H1 (cell line): ENCODE measurements around the gene HOXA13. TPM values are rescaled to one million over a fixed set of nuclear protein-coding genes. Genes with fewer than 3 reads are reported as not detected.

ENCODE experiments used
- CTCF ChIA-PET: fragments of 300-600 bp; sonication (Branson Sonifier 250); formaldehyde crosslinking; loops from one replicate; lab custom pipeline; 2021; ENCODE audit not compliant: partially characterized antibody; lab: Charles Lee
- POLR2A ChIA-PET: fragments of 300-600 bp; sonication (Branson Sonifier 250); formaldehyde crosslinking; loops from one replicate; lab custom pipeline; 2021; ENCODE audit warnings: inconsistent platforms; ENCODE audit not compliant: partially characterized antibody; lab: Charles Lee
- DNase-seq, 2 experiments: peaks; one replicate each; pipeline versions ENCODE4 v3.0.0 to v3.0.0-alpha.2; 2010 to 2022; ENCODE audit warnings: low spot score in 2 of 2, low read depth in 1 of 2, mixed read lengths in 1 of 2
- FAIRE-seq: peaks from 2 replicates; lab custom pipeline; 2011; peaks lifted over from hg19 to GRCh38; lab: Jason Lieb, UNC
- H2AFZ ChIP-seq: 2 replicates; pipeline ENCODE4 v1.8.1; 2012; ENCODE audit warnings: low read length, inconsistent platforms
- H2AK5ac ChIP-seq: 2 replicates; pipeline ENCODE4 v1.6.1; 2013; ENCODE audit warnings: low read depth, low read length
- H2BK120ac ChIP-seq: replicated peaks from 2 replicates; pipeline ENCODE3; 2013; ENCODE audit warnings: low read depth, low read length, inconsistent platforms
- H2BK12ac ChIP-seq: 2 replicates; pipeline ENCODE4 v1.6.1; 2013; ENCODE audit warnings: low read depth, low read length
- H2BK15ac ChIP-seq: 2 replicates; pipeline ENCODE4 v1.6.1; 2013; ENCODE audit warnings: low read length
- H2BK20ac ChIP-seq: 2 replicates; pipeline ENCODE4 v1.6.1; 2013; ENCODE audit warnings: low read length
- H2BK5ac ChIP-seq: 2 replicates; pipeline ENCODE4 v1.6.1; 2013; ENCODE audit warnings: low read depth, low read length
- H3K14ac ChIP-seq: 2 replicates; pipeline ENCODE4 v1.6.1; 2013; ENCODE audit warnings: inconsistent platforms; ENCODE audit not compliant: insufficient read length
- H3K18ac ChIP-seq: 2 replicates; pipeline ENCODE4 v1.6.1; 2013; ENCODE audit warnings: low read length; ENCODE audit errors: extremely low read depth
- H3K23ac ChIP-seq: 2 replicates; pipeline ENCODE4 v1.6.1; 2013; ENCODE audit warnings: inconsistent platforms; ENCODE audit not compliant: insufficient read length
- H3K23me2 ChIP-seq: 2 replicates; pipeline ENCODE4 v1.6.1; 2013; ENCODE audit warnings: low read depth, low read length
- H3K27ac ChIP-seq: 2 replicates; pipeline ENCODE4 v1.6.1; 2011; ENCODE audit warnings: low read depth, low read length, inconsistent platforms
- H3K27me3 ChIP-seq, 4 experiments: replicated peaks in 1 of 4; 1 replicate in 1 of 4; 2 replicates in 3 of 4; pipeline versions ENCODE4 v1.6.1 to v1.8.1; 2011 to 2013; ENCODE audit warnings: low read length in 3 of 4, mild to moderate bottlenecking in 3 of 4, inconsistent platforms in 2 of 4, mixed read lengths in 2 of 4, moderate library complexity in 1 of 4; ENCODE audit not compliant: control insufficient read depth in 3 of 4, insufficient read depth in 3 of 4; ENCODE audit errors: extremely low read depth in 1 of 4
- H3K36me3 ChIP-seq, 4 experiments: 2 replicates each; pipeline versions ENCODE4 v1.6.1 to v1.8.1; 2011 to 2013; ENCODE audit warnings: mild to moderate bottlenecking in 4 of 4, low read length in 3 of 4, moderate library complexity in 2 of 4, control low read depth in 1 of 4, inconsistent platforms in 1 of 4; ENCODE audit not compliant: insufficient read depth in 4 of 4, control insufficient read depth in 2 of 4
- H3K4ac ChIP-seq: replicated peaks from 2 replicates; pipeline ENCODE3; 2013; ENCODE audit warnings: low read length, low read depth, mixed read lengths, inconsistent platforms; ENCODE audit not compliant: insufficient read length
- H3K4me1 ChIP-seq, 4 experiments: replicated peaks in 1 of 4; 1 replicate in 1 of 4; 2 replicates in 3 of 4; pipeline versions ENCODE4 v1.6.1 to v1.8.1; 2011 to 2013; ENCODE audit warnings: low read length in 3 of 4, inconsistent platforms in 2 of 4, mixed read lengths in 1 of 4; ENCODE audit not compliant: insufficient read depth in 4 of 4, control insufficient read depth in 3 of 4
- H3K4me2 ChIP-seq, 2 experiments: 2 replicates each; pipeline versions ENCODE4 v1.6.1 to v1.8.1; 2011 to 2013; ENCODE audit warnings: low read depth in 2 of 2, low read length in 2 of 2, control low read depth in 1 of 2, inconsistent platforms in 1 of 2, mild to moderate bottlenecking in 1 of 2; ENCODE audit not compliant: insufficient read depth in 1 of 2
- H3K4me3 ChIP-seq, 4 experiments: fragments of 200-600, 300-600 bp in 1 of 4; sonication (generic), shearing (Covaris generic), sonication (Bioruptor Twin) in 1 of 4; 2 replicates each; pipeline versions ENCODE4 v1.5.1 to v1.8.1; 2011 to 2016; ENCODE audit warnings: low read length in 4 of 4, low read depth in 3 of 4, control low read depth in 2 of 4, inconsistent platforms in 2 of 4, mild to moderate bottlenecking in 2 of 4, mixed read lengths in 1 of 4, moderate library complexity in 1 of 4; ENCODE audit not compliant: insufficient read depth in 2 of 4; ENCODE audit errors: extremely low read depth in 1 of 4
- H3K56ac ChIP-seq: replicated peaks from 2 replicates; pipeline ENCODE3; 2013; ENCODE audit warnings: low read depth, mild to moderate bottlenecking, mixed read lengths, low read length, inconsistent platforms; ENCODE audit not compliant: insufficient read length
- H3K79me1 ChIP-seq: 2 replicates; pipeline ENCODE4 v1.6.1; 2013; ENCODE audit warnings: low read depth, low read length, control low read depth
- H3K79me2 ChIP-seq, 2 experiments: 2 replicates each; pipeline versions ENCODE4 v1.6.1 to v1.8.1; 2012 to 2013; ENCODE audit warnings: low read length in 2 of 2, mild to moderate bottlenecking in 2 of 2, inconsistent platforms in 1 of 2; ENCODE audit not compliant: insufficient read depth in 2 of 2, control insufficient read depth in 1 of 2
- H3K9ac ChIP-seq, 4 experiments: replicated peaks in 1 of 4; 1 replicate in 1 of 4; 2 replicates in 3 of 4; pipeline versions ENCODE4 v1.6.1 to v1.8.1; 2011 to 2013; ENCODE audit warnings: low read depth in 3 of 4, low read length in 3 of 4, control low read depth in 2 of 4, mild to moderate bottlenecking in 2 of 4, moderate library complexity in 2 of 4, inconsistent platforms in 1 of 4; ENCODE audit errors: extremely low read depth in 1 of 4
- H3K9me3 ChIP-seq, 2 experiments: 2 replicates each; pipeline versions ENCODE4 v1.6.1 to v1.8.1; 2012 to 2013; ENCODE audit warnings: mild to moderate bottlenecking in 2 of 2, moderate library complexity in 2 of 2, control low read depth in 1 of 2, inconsistent platforms in 1 of 2, low read depth in 1 of 2, low read length in 1 of 2, mixed read lengths in 1 of 2; ENCODE audit not compliant: insufficient read depth in 2 of 2
- H4K20me1 ChIP-seq, 2 experiments: replicated peaks in 1 of 2; 2 replicates each; pipeline versions ENCODE3 to v1.8.1; 2011 to 2013; ENCODE audit warnings: inconsistent platforms in 2 of 2, low read length in 2 of 2, mild to moderate bottlenecking in 1 of 2; ENCODE audit not compliant: insufficient read depth in 2 of 2, control insufficient read depth in 1 of 2
- H4K5ac ChIP-seq: 2 replicates; pipeline ENCODE4 v1.6.1; 2013; ENCODE audit warnings: low read length, low read depth, mixed read lengths, inconsistent platforms; ENCODE audit not compliant: insufficient read length
- H4K8ac ChIP-seq: 2 replicates; pipeline ENCODE4 v1.8.0; 2013; ENCODE audit warnings: mild to moderate bottlenecking, moderate library complexity, low read length, inconsistent platforms; ENCODE audit not compliant: insufficient read depth; ENCODE audit errors: extremely low read depth
- H4K91ac ChIP-seq: replicated peaks from 2 replicates; pipeline ENCODE3; 2013; ENCODE audit warnings: low read length, mixed read lengths, inconsistent platforms; ENCODE audit not compliant: insufficient read length
- EZH2 ChIP-seq: fragments of 200-600 bp; sonication (generic); IDR thresholded peaks from 2 replicates; pipeline ENCODE4 v1.7.1; 2012; ENCODE audit warnings: low read depth, mild to moderate bottlenecking, moderate library complexity, low read length, inconsistent platforms; ENCODE audit not compliant: severe bottlenecking
- KDM5A ChIP-seq: fragments of 200-600 bp; IDR thresholded peaks from 2 replicates; pipeline ENCODE4 v1.7.1; 2012; ENCODE audit warnings: mild to moderate bottlenecking, low read length, inconsistent platforms, mixed read lengths
- PHF8 ChIP-seq: fragments of 200-600 bp; sonication (generic); conservative IDR thresholded peaks from 2 replicates; pipeline ENCODE4 v1.7.1; 2012; ENCODE audit warnings: low read depth, mild to moderate bottlenecking, inconsistent platforms, low read length, moderate library complexity
- POLR2A ChIP-seq, 2 experiments: IDR thresholded peaks; 1 replicate in 1 of 2; 2 replicates in 1 of 2; pipeline ENCODE4 v1.6.1; 2011; ENCODE audit warnings: low read depth in 2 of 2, low read length in 2 of 2, mild to moderate bottlenecking in 2 of 2; ENCODE audit errors: control extremely low read depth in 1 of 2
- RAD21 ChIP-seq, 2 experiments: IDR thresholded peaks in 1 of 2; conservative IDR thresholded peaks in 1 of 2; 2 replicates each; pipeline ENCODE4 v1.6.1; 2011; ENCODE audit warnings: low read depth in 2 of 2, low read length in 2 of 2, improper control_type of control experiment in 1 of 2, inconsistent platforms in 1 of 2, mild to moderate bottlenecking in 1 of 2, moderate library complexity in 1 of 2
- RFX5 ChIP-seq: IDR thresholded peaks from 2 replicates; pipeline ENCODE4 v1.6.1; 2011; ENCODE audit warnings: low read depth, low read length, improper control_type of control experiment, borderline replicate concordance
- SIRT6 ChIP-seq: IDR thresholded peaks from one replicate; pipeline ENCODE4 v1.7.1; 2012; ENCODE audit warnings: low read length, inconsistent platforms
- SUZ12 ChIP-seq: fragments of 200-600 bp; sonication (generic); IDR thresholded peaks from 2 replicates; pipeline ENCODE4 v1.6.1; 2012; ENCODE audit warnings: mild to moderate bottlenecking, inconsistent platforms, low read length, moderate library complexity, mixed read lengths
- TEAD4 ChIP-seq: IDR thresholded peaks from 2 replicates; pipeline ENCODE4 v1.6.1; 2012; ENCODE audit warnings: low read depth, low read length, inconsistent platforms, mixed read lengths
- WGBS, 2 experiments: shearing (Covaris generic) in 1 of 2; methylation state at CpG; one replicate each; pipeline versions ENCODE4 v1.1.6 to v1.1.7; 2013 to 2015; ENCODE audit warnings: low lambda C conversion rate in 2 of 2, mixed read lengths in 2 of 2, inconsistent platforms in 1 of 2, low coverage in 1 of 2, missing lambda C conversion rate in 1 of 2; ENCODE audit not compliant: insufficient replicate concordance in 2 of 2, insufficient coverage in 1 of 2, insufficient read length in 1 of 2; ENCODE audit errors: extremely low coverage in 1 of 2, missing lambda C conversion rate in 1 of 2; 5-methylcytosine and 5-hydroxymethylcytosine counted together
- polyA plus RNA-seq, 7 experiments: library from polyadenylated mRNA; depleted of rRNA in 3 of 7; stranded (reverse) in 5 of 7; unstranded in 2 of 7; fragments of >200 nt in 5 of 7; fragments of 200-250 nt in 2 of 7; gene quantifications; 1 replicate in 5 of 7; 2 replicates in 1 of 7; 4 replicates in 1 of 7; pipeline versions ENCODE4 v1.2.1 to v1.2.3, GENCODE V29; 2011 to 2013; ENCODE audit warnings: missing spikeins in 2 of 7, mixed read lengths in 2 of 7
- total RNA-seq: library from RNA; stranded (reverse); fragmentation: NEBNext Ultra II Directional; extraction: Animal tissue kit (Norgen Biotek cat#: 25700); gene quantifications from 2 replicates; pipeline ENCODE4 v1.2.1, GENCODE V29; 2021

HOXA13 gene
- total and polyA plus RNA-seq, 2 of the 8 experiments (the other 6 are each of a cell fraction or from before 2014, with no cell fraction given): not detected

DNA sequence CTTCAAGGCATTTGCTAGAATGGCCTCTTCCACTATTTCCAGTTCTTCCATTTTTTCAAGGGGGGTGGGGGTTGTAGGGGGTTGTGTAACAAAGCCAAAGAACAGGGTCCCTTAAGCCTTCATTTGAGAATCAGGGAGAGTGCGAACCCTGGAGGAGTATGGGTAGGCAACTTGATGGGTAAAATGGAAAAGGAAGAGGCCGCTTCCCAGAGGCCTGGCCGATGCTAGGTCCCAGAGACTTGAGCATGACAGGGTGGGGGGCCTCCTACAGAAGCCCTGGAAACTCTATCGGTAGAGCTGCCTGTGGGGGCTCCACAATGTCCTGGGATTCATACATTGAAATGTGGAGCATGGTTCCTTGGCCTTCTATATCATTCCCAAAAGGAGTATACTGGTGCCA is 9.1 kb upstream of the HOXA13 start:
- no peak overlapping the region for H3K4me2 ChIP-seq
- no peak overlapping the region for H3K14ac ChIP-seq
- no peak overlapping the region for H3K4me3 ChIP-seq
- no peak overlapping the region for H2BK12ac ChIP-seq
- no peak overlapping the region for H2AFZ ChIP-seq
- no peak overlapping the region for H2BK20ac ChIP-seq
- no peak overlapping the region for H3K4ac ChIP-seq
- CTCF ChIA-PET: interaction anchor here (0.7 to 6.6 kb wide), 18 partner anchors 8 to 815 kb away, joined by 3 to 64 read pairs (median 6); partner anchors contain the start of genes EVX1, HOXA11 and HOXA13
- no peaks in the 10 kb centered on the region for H3K79me1 ChIP-seq
- H4K5ac ChIP-seq: no peak overlapping the region
- no peak overlapping the region for H2BK15ac ChIP-seq
- DNase-seq (no peak), FAIRE-seq (no peak)
- H3K18ac ChIP-seq: no peak overlapping the region
- H2AK5ac ChIP-seq: no peak overlapping the region
- no peaks in the 10 kb centered on the region for H3K9me3 ChIP-seq
- peaks cover 14 to 36% of the 10 kb centered on the region in 2 experiments for H4K20me1 ChIP-seq
- no peak overlapping the region for H3K27ac ChIP-seq
- TF ChIP-seq RFX5 (no peak), TEAD4 (no peak), SIRT6 (no peak), SUZ12 (no peak; the same call in 1 of the 2 replicates), KDM5A (no peak), RAD21 (IDR thresholded peaks at IDR 0.05 in 1 of 2, conservative IDR thresholded peaks at IDR 0.05 in 1 of 2; ENCODE audit: low read depth in 2 of 2, low read length in 2 of 2) (no peak), PHF8 (no peak), EZH2 (no peak), POLR2A (IDR thresholded peaks at IDR 0.05; ENCODE audit: control extremely low read depth in 1 of 2, low read depth in 2 of 2, low read length in 2 of 2) (no peak)
- no peaks in the 10 kb centered on the region; the same call in 1 of the 2 replicates for H3K23me2 ChIP-seq
- no peak overlapping the region for H4K91ac ChIP-seq
- no peak overlapping the region for H3K56ac ChIP-seq
- POLR2A ChIA-PET: interaction anchor here (1.0 to 1.4 kb wide), 2 partner anchors 9 to 14 kb away, joined by 3 to 5 read pairs; partner anchors contain the start of gene HOXA13
- no peak overlapping the region for H2BK5ac ChIP-seq
- peaks cover 96 to 100% (median 100%) of the 10 kb centered on the region in 4 experiments for H3K27me3 ChIP-seq
- H3K79me2 ChIP-seq: no peaks in the 10 kb centered on the region
- WGBS, 2 experiments: 69% methylated on average over 4 of the region's 4 CpGs; no CpG with 5 or more reads in 1 of the 2 experiments
- no peak overlapping the region for H4K8ac ChIP-seq
- H3K4me1 ChIP-seq: peaks cover under 1 to 12% (median 8%) of the 10 kb centered on the region in 4 experiments
- H3K9ac ChIP-seq: no peak overlapping the region
- H3K36me3 ChIP-seq: peaks cover 0 to 8% (median 0%) of the 10 kb centered on the region in 4 experiments; a peak in 1 of 8 replicates
- H2BK120ac ChIP-seq: no peak overlapping the region
- no peak overlapping the region for H3K23ac ChIP-seq
